SK-MEL-5 (cell line): ENCODE measurements around the gene CACNA2D3. TPM values are rescaled to one million over a fixed set of nuclear protein-coding genes. Genes with fewer than 3 reads are reported as not detected.
A peak's percentile ranks its signal among the peaks of the same experiment; 100 is the strongest.
"Not testable (repeated sequence)": the region's sequence is repeated elsewhere in the genome, so short reads cannot be mapped to it uniquely, and the experiment has no call there.

Source experiments
- DNase-seq: peaks from one replicate; pipeline ENCODE4 v3.0.0-alpha.2; 2016; ENCODE audit warnings: low read depth, low spot score
- in situ Hi-C: cut with HindIII; loops from 2 replicates; pipeline ENCODE4 v1.10.0; 2016; ENCODE audit warnings: low sequenced_read_pairs, high pct_unique_total_duplicates, low pct_unique_long_range_greater_than_20kb
- total RNA-seq: library from RNA; depleted of rRNA; stranded (reverse); fragments of >200 nt; shearing (Covaris generic); gene quantifications from 2 replicates; pipeline ENCODE4 v1.2.3, GENCODE V29; 2014

Gene CACNA2D3
- total RNA-seq, 1 experiment from 2014 or later: not detected

GRCh38 chr3:54969652-54970051 is 847.3 kb downstream of the CACNA2D3 start:
- DNase-seq: no peak
- in situ Hi-C loops: no loop called here

- in situ Hi-C loops: no loop called here
- no peak for DNase-seq
Measured at GRCh38 chr3:54970895-54971294, 848.5 kb downstream of the CACNA2D3 start.

- in situ Hi-C loops: no loop called here
- DNase-seq: no peak
Measured at GRCh38 chr3:54977439-54977838, 855.1 kb downstream of the CACNA2D3 start.

- DNase-seq: not testable (repeated sequence)
Measured at GRCh38 chr3:54977946-54978345, 855.6 kb downstream of the CACNA2D3 start.

GRCh38 chr3:54982807-54983206 is 860.5 kb downstream of the CACNA2D3 start:
- DNase-seq: no peak
- in situ Hi-C loops: no loop called here

More at GRCh38 chr3:54977946-54978345, 855.6 kb downstream of the CACNA2D3 start:
- in situ Hi-C loops: not testable (repeated sequence)

- in situ Hi-C loops: no loop called here
- no peak for DNase-seq
Measured at GRCh38 chr3:54983266-54984099, 861.1 kb downstream of the CACNA2D3 start.

- DNase-seq: no peak
- in situ Hi-C loops: no loop called here
Measured at GRCh38 chr3:54985856-54986255, 863.5 kb downstream of the CACNA2D3 start.

GRCh38 chr3:54986294-54986693 is 863.9 kb downstream of the CACNA2D3 start:
- in situ Hi-C loops: no loop called here
- DNase-seq: no peak

- peak; percentile 3 for DNase-seq
- in situ Hi-C loops: no loop called here
Measured at GRCh38 chr3:54987719-54988118, 865.4 kb downstream of the CACNA2D3 start.

- in situ Hi-C loops: no loop called here
- DNase-seq: no peak
Measured at GRCh38 chr3:54988302-54988837, 866.0 kb downstream of the CACNA2D3 start.

GRCh38 chr3:54988838-54989630 is 866.7 kb downstream of the CACNA2D3 start:
- no peak for DNase-seq
- in situ Hi-C loops: no loop called here

- in situ Hi-C loops: no loop called here
- no peak for DNase-seq
Measured at GRCh38 chr3:54994111-54994513, 871.8 kb downstream of the CACNA2D3 start.

GRCh38 chr3:54999159-54999558 is 876.8 kb downstream of the CACNA2D3 start:
- DNase-seq: peak; percentile 62
- in situ Hi-C loops: no loop called here

- in situ Hi-C loops: no loop called here
- no peak for DNase-seq
Measured at GRCh38 chr3:54999811-55000210, 877.5 kb downstream of the CACNA2D3 start.

GRCh38 chr3:55000546-55000945 is 878.2 kb downstream of the CACNA2D3 start:
- DNase-seq: no peak
- in situ Hi-C loops: no loop called here

- no peak for DNase-seq
- in situ Hi-C loops: no loop called here
Measured at GRCh38 chr3:55000953-55001352, 878.6 kb downstream of the CACNA2D3 start.

- no peak for DNase-seq
- in situ Hi-C loops: no loop called here
Measured at GRCh38 chr3:55002416-55002930, 880.1 kb downstream of the CACNA2D3 start.

GRCh38 chr3:55006244-55006676 is 883.9 kb downstream of the CACNA2D3 start:
- in situ Hi-C loops: no loop called here
- DNase-seq: no peak
